ENCODE data around the gene PRIM2. TPM values are rescaled to one million over a fixed set of nuclear protein-coding genes. Genes with fewer than 3 reads are reported as not detected.
"Not testable (repeated sequence)": the region's sequence is repeated elsewhere in the genome, so short reads cannot be mapped to it uniquely, and the experiment has no call there.

The PRIM2 gene
- total and polyA plus RNA-seq, 8 donors, result 4.9 to 126 (median 14.6) TPM; not detected in 1

DNA sequence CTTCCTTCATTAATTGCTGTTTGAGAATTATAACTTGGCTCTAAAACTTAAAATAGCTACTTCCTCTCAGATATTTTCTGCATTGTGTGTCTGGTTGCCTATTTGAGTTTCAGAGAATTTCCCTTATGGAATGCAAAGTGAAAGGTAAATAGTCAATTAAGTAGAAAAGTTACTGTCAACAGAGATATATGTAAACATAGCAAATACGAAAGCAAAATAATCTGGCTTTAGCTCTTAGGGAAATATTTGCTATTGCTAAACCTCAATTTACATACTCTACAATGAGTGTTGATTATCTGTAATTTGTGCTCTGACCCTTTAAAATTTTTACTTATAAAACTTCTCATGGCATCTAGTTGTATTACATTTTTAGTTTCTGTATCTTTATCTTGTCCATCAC lies 54.3 kb downstream of the PRIM2 start:
- H3K9me3 ChIP-seq; H3K4me3 ChIP-seq; DNase-seq; H3K27me3 ChIP-seq; intact Hi-C loops (cut with DNase I; ENCODE audit: low total_unique reads); H3K4me1 ChIP-seq; H3K36me3 ChIP-seq; H3K27ac ChIP-seq: not testable (repeated sequence)
- 17 to 36% (median 27%) methylated on average over 1 of the region's 1 CpG for WGBS, 5 donors

DNA sequence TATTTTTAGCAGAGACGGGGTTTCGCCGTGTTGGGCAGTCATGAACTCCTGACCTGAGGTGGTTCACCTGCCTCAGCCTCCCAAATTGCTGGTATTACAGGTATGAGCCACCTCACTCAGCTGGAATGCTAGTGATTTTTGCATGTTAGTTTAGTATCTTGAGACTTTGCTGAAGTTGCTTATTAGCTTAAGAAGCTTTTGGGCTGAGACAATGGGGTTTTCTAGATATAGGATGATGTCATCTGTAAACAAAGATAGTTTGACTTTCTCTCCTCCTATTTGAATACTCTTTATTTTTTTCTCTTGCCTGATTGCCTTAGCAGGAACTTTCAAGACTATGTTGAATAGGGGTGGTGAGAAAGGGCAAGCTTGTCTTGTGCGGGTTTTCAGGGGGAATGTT lies 57.3 kb downstream of the PRIM2 start:
- 92 to 99% (median 95%) methylated on average over 4 of the region's 4 CpGs for WGBS, 5 donors
- H3K4me1 ChIP-seq; H3K4me3 ChIP-seq; H3K27ac ChIP-seq; intact Hi-C loops (cut with DNase I; ENCODE audit: low total_unique reads); H3K9me3 ChIP-seq; H3K36me3 ChIP-seq; DNase-seq; H3K27me3 ChIP-seq: not testable (repeated sequence)

DNA sequence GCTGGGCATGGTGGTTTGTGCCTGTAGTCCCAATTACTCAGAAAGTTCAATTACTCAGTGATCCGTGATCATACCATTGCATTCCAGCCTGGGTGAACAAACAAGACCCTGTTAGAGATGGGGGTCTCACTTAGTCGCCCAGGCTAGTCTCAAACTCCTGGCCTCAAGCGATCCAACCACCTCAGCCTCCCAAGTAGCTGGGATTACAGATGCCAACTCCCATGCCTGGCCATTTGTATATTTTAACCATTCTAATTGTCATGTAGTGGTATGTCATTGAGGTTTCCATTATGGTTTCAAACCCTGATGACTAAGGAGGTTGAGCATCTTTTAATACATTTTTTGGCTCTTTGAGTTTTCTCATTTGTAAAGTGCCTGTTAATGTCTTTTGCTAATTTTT lies 58.7 kb downstream of the PRIM2 start:
- H3K4me3 ChIP-seq; H3K9me3 ChIP-seq; intact Hi-C loops (cut with DNase I; ENCODE audit: low total_unique reads); H3K36me3 ChIP-seq; H3K4me1 ChIP-seq; DNase-seq; H3K27ac ChIP-seq; H3K27me3 ChIP-seq: not testable (repeated sequence)
- 88 to 100% (median 96%) methylated on average over 3 of the region's 3 CpGs for WGBS, 5 donors

DNA sequence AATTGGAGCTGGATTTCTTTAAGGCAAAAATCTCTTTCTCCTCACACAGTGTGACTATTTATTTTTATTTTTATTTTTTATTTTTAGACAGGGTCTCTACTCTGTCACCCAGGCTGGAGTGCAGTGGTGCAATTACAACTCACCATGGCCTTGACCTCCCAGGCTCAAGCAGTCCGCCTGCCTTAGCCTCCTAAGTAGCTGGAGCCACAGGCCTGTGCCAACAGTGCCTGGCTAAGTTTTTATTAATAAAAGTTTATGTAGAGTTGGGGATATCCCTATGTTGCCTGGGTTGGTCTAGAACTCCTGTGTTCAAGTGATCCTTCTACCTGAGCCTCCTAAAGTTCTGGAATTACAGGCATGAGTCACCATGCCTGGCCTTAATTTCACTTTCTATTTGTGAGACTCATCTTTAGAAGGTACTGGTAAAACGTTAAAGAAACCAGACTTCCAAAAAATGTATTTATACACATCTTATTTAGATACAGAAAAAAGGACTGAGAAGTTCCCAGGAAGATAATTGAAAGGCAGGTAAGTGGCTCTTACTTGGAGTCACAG lies 71.7 kb downstream of the PRIM2 start:
- H3K27me3 ChIP-seq; H3K4me1 ChIP-seq; H3K27ac ChIP-seq; H3K9me3 ChIP-seq; H3K4me3 ChIP-seq; H3K36me3 ChIP-seq; DNase-seq; intact Hi-C loops (cut with DNase I; ENCODE audit: low total_unique reads): not testable (repeated sequence)
- WGBS, 5 donors, result 69 to 100% (median 94%) methylated on average over 1 to 2 of the region's 2 CpGs

DNA sequence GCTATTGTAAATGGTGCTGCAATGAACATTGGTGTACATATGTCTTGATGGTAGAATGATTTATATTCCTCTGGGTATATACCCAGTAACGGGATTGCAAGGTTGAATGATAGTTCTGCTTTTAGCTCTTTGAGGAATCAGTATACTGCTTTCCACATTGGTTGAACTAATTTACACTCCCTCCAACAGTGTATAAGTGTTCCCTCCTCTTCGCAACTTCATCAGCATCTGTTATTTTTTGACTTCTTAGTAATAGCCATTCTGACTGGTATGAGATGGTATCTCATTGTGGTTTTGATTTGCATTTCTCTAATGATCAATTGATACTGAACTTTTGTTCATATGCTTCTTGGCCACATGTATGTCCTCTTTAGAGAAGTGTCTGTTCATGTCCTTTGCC lies 73.4 kb downstream of the PRIM2 start:
- H3K4me1 ChIP-seq; H3K4me3 ChIP-seq; intact Hi-C loops (cut with DNase I; ENCODE audit: low total_unique reads); H3K9me3 ChIP-seq; H3K36me3 ChIP-seq; H3K27ac ChIP-seq; H3K27me3 ChIP-seq; DNase-seq: not testable (repeated sequence)
- WGBS, 5 donors, result 86 to 100% (median 98%) methylated on average over 2 of the region's 2 CpGs

DNA sequence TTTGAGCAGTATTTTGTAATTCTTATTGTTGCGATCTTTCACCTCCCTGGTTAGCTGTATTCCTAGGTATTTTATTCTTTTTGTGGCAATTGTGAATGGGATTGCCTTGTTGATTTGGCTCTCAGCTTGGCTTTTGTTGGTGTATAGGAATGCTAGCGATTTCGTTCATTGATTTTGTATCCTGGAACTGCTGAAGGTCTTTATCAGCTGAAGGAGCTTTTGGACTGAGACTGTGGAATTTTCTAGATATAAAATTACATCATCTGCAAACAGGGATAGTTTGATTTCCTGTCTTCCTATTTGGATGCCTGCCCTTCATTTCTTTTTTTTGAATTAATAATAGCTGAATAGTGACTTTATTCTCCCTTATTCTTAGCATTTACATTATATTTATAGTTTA lies 74.6 kb downstream of the PRIM2 start:
- H3K27me3 ChIP-seq; H3K4me1 ChIP-seq; intact Hi-C loops (cut with DNase I; ENCODE audit: low total_unique reads); H3K4me3 ChIP-seq; H3K27ac ChIP-seq; H3K36me3 ChIP-seq; DNase-seq: not testable (repeated sequence)
- WGBS, 5 donors, result 92 to 99% (median 99%) methylated on average over 3 of the region's 3 CpGs
- peaks cover 0 to 10% (median 9%) of the 10 kb centered on the region in 4 donors for H3K9me3 ChIP-seq

DNA sequence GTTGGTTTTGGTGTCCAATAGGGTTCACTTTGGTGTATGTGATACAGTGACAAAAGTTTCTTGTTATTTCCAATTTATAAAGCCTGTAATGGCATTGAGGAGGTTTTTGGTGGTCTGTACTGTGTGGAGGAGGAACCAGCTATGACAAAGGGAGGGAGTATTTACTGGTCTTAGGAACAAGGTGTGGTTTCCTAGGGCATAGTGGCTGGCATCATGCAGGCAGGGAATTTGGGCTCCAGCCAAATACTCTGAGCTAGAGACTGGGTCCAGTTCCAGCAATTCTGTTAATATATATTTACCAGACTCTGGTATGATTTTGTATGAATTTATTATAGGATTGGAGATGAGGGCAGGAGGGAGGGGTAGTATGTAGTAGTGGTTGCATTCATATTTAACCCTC lies 101.9 kb downstream of the PRIM2 start:
- H3K9me3 ChIP-seq; H3K27ac ChIP-seq; H3K4me1 ChIP-seq; H3K27me3 ChIP-seq; intact Hi-C loops (cut with DNase I; ENCODE audit: low total_unique reads); H3K36me3 ChIP-seq; H3K4me3 ChIP-seq: not testable (repeated sequence)
- peak in 1 of 2 donors; percentile 34 for DNase-seq

DNA sequence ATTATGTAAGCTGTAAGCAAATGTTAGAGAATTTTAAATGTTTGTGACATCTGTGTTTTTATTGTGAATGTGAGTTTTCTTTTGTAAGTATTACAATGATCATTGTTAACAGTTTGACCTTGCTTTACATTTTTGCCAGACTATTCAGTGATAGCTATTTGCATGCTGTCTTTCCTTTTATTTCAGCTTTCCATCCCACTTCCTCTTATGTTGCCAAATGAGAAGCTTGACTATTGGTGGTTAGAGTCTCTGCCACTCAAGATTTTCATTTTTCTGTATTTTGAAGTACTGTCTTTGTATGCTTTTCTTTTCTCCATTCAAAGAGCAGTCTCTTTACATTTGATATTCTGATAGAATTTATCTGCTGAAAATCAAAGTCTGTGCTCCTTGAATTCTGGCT lies 104.1 kb downstream of the PRIM2 start:
- intact Hi-C loops (cut with DNase I; ENCODE audit: low total_unique reads), result no loop called here
- Histone ChIP-seq H3K4me1 (no peaks in the 10 kb centered on the region), H3K36me3 (no peaks in the 10 kb centered on the region), H3K27me3 (no peaks in the 10 kb centered on the region), H3K9me3 (peaks cover 0 to under 1% (median 0%) of the 10 kb centered on the region in 4 donors), H3K4me3 (no peak overlapping the region), H3K27ac (no peak overlapping the region)
- no peak for DNase-seq
- TF ChIP-seq POLR2AphosphoS5 (IDR thresholded peaks at IDR 0.05) (no peak), POLR2A (IDR thresholded peaks at IDR 0.05) (no peak), EP300 (IDR thresholded peaks at IDR 0.05) (no peak)
- TF ChIP-seq, protein P1, sequence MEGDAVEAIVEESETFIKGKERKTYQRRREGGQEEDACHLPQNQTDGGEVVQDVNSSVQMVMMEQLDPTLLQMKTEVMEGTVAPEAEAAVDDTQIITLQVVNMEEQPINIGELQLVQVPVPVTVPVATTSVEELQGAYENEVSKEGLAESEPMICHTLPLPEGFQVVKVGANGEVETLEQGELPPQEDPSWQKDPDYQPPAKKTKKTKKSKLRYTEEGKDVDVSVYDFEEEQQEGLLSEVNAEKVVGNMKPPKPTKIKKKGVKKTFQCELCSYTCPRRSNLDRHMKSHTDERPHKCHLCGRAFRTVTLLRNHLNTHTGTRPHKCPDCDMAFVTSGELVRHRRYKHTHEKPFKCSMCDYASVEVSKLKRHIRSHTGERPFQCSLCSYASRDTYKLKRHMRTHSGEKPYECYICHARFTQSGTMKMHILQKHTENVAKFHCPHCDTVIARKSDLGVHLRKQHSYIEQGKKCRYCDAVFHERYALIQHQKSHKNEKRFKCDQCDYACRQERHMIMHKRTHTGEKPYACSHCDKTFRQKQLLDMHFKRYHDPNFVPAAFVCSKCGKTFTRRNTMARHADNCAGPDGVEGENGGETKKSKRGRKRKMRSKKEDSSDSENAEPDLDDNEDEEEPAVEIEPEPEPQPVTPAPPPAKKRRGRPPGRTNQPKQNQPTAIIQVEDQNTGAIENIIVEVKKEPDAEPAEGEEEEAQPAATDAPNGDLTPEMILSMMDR (IDR thresholded peaks at IDR 0.05), result no peak
